Activated CD4-positive, alpha-beta T cell treated with anti-CD3 and anti-CD28 coated beads, Interleukin-10, Interleukin-2, amounts not matched to agents 100 ng/mL and 50 ng/mL, durations not matched to agents 16 hours and 8 hours (primary cell): ENCODE data around the gene LRIG1.

Experiments
- DNase-seq: peaks from one replicate; pipeline ENCODE4 v3.0.0-alpha.2; 2020

LRIG1 gene

DNA sequence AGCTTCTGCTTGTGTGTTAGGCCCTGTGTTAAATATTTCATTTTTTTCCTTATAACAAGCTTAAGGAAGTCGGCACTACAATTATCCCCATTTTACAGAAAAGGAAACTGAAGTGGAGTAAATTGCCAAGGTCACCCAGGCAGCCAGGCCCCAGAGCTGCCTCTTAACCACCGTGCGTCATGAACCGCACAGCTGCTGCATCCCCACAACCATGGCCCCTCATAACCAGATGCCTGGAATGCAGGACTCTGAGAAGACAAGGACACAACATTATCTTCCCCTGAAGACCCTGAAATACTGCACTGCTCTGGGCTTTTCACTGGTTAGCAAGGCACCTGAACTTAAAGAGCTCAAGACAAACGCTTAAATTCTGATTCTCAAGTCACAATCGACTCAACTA, 14.6 kb downstream of the LRIG1 start:
- DNase-seq: no peak

DNA sequence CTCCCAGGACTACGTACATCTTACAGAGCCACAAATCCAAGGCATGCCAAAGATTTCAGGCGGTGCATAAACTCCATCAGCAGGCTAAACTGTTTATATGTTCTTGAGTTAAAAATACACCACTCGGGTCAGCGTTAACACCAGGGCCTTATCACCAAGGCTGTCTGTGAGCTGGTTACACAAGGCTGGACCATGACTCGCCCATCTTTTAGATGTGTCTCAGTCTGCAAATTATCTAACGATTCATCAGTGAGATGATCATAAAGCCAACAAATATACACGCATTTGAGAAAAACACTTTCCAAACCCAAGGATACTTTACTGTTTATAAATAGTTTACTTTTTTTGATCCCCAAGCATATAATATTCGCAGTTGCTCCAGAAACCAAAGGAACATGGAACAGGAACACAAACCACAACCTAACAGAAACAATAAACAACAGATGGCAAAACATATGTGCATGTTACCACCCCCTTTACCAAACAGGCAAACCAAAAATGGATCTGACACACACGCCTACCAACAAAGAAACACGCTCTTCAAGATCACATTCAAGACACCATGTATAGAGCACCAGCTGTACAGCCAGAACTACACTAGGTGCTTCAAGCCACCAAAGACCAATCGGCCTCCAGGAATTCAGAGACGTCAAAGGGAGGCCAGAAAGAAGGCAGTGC, 15.4 kb downstream of the LRIG1 start:
- DNase-seq: no peak

DNA sequence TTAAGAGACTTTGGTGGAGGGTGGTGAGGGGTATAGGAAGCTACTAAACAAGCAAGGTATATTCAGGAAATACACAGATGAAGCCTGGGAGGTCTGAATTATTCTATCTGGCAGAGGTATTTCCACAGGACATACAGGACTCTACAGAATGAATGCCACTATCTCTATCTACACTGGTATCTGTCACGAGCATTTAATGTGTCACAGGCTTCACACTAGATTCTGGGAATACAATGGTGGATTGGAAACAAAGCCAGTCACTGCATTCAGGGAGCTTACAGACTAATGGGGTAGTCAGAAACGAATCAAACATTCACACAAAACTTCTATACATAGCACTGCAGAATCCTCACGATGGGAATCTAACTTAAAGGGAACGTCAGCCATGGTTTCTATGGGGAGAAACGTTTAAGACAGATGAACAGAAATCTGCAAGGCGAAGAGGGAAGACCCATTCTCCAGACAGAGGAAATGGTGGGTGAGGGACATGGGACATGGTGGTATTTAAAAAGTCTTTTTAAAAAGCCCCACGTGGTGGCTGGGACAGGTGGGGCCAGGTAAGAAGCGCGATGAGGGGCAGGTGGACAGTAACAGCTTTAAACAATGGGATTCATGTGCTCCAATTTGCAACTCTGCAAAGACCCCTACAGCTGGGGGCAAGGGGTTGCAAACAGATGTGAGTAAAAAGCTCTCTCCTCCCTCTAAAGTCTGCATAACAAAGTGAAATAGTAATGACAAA, 16.5 kb downstream of the LRIG1 start:
- DNase-seq: no peak

DNA sequence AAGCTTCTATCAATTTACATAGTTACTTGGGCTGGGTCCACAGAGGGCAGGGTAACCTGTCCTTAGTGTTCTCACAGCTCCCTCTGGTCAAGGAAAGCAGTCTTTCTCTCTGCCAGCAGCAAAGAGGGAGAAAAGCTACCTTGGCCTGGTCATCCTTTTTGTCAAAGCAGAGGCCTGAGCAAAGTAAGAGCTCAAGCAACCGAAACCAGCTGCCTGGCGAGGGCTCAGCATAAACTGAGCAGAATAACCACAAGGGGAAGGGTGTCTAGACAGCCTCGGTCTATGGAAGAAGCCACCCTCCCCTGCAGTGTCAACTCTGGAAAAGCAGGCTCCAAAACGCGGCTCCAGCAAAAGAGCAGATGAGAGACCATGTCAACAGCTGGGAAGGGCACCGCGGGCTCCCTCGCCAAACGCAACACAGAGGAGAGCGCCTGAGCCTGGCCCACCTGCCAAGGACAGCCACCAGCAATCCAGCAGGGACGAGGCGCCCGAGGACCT, 17.4 kb downstream of the LRIG1 start:
- peak; percentile 61 for DNase-seq

DNA sequence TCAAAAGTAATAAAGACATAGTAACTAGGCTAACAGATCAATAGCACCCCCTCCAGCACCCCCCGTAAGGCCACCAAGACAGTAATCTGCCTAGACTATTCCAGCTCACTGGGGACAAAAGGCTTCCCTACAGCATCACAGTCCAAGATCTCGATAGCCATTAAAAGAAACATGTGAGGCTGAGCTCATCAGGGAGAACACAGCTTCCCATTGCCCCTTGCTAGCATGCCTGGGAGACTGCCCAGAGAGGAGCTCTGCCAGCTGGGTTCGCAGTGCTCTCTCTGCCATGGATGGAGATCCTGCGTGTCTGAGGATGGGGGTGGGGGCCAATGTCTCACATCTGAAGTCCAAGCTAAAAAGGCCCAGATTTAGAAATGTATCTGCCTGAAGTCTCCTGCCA, 17.8 kb downstream of the LRIG1 start:
- DNase-seq: no peak

DNA sequence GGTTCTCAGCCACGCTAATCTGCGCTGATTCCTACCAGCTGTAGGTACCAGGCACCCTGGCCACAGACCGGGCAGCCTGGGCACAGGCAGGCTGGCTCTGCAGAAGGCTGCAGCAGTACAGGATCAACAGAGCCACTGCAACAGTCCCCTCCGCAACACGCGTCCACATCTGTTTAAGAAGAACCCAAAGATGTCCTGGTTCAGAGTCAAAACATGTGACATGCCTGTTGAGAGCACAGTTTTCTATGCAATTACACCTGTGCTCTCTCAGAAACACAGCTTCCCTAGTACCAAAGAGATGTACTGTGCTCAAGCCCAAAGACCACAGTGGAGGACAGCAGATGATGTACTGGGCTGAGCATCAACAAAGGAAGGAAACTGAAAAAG, 18.8 kb downstream of the LRIG1 start:
- no peak for DNase-seq

DNA sequence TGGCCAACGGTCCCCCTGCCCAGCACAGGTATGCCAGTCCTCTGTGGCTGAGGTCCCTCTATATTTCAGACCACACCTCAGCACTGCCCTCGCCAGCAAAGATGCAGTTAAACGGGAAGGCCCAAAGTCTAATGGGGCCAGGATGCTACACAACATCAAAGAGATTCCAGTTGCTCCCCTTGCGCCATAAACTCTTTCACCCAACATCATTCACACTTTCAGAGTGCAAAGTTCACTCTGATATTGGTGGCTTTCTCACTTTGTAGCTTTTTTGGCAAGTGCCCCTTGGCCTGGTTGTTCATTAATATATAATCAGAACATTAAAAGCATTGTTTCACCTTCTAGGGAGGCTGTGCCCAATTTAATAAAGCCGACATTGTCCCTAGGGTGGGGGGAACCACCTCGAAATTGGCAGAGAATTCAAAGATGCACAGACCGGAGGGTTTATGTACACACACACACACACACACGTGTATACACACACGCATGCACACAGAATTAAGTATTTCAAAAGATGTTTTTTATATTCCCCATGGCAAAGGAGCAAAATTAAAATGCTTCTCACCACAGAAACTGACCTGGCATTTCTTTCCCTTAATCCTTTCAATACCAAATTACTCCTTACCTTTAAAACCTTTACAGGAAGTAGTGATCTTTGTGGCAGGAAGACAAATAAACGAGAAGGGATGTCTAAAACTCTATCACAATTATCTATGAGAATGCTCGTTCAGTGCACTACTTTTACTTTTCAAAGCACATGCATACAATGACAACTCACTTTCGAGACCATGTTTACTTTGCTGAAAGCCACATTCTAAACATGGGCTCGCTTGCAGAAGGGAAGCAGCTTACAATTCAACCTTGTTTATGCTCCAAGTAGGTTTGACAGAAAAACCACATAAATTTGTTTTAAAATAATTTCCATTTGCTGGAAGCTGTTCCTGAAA, 19.5 kb downstream of the LRIG1 start:
- DNase-seq: peak; percentile 67

DNA sequence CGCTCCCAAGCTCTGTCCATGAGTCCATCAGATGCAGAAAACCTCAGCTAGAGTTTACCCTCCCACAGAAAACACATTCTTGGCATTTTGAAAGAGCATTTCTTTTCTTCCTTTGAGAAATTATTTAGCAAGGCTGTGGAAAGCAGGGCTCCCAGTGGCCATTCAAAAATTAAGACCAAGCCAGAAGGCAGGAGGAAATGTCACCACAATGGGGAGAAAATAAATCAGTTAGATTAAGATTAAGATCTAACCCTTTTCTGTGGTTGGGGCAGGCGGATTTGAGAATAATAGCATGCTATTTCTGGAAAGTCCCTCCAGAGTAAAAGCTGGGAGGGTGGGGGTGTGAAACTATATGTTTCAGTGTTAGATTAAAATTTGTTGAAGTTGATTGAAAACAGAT, 20.2 kb downstream of the LRIG1 start:
- DNase-seq: peak; percentile 90

DNA sequence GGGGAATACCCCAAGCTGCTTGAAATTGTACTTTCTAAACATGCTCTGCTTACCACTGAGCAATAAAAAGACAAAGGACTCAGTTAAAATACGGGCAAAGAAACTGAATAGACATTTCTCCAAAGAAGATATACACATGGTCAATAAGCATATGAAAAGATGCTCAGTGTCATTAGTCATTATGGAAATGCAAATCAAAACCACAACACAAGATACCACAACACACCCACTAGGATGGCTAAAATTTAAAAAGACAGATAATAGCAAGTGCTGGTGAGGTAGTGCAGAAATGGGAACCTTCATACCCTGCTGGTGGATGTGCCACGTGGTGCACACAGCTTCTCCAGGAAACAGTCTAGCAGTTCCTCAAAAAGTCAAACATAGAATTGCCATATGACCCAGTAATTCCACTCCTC, 21.3 kb downstream of the LRIG1 start:
- DNase-seq: peak; percentile 76

DNA sequence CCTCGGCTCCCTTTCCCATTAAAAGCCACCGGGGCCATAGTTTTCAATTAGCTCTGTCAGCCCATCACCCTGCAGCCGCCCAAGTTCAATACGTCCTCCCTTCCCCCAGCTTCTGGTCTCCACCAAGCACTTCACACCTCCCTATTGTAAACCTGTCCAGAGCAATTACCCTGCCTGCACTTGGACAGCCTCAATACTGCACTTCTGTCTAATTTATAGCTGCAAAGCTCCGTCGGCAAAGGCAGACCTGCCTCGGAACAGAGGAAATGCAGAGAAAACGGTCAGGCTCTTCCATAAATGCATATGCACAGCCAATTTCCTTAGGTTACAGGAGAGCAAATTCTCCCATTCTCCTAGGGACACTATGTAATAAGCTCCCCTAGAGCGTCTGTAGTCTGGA, 21.9 kb downstream of the LRIG1 start:
- no peak for DNase-seq

DNA sequence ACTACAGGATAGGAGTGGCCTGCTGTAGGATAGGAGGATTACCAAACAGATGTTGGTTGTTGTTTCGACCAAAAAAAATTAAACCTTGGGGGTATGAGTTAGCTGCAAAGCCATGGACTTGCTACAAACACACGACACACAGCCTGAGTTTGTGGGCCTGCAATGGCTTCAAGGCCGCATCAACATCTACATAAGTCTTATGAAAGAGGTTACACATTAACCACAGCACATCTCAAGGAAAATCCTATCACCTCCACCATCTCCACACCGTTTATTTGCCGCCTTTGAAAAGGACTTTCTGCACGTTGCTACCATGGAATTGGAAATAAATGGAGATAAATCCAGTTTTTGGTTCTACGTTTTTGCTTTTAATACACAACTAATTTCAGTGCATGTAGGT, 23.0 kb downstream of the LRIG1 start:
- no peak for DNase-seq

DNA sequence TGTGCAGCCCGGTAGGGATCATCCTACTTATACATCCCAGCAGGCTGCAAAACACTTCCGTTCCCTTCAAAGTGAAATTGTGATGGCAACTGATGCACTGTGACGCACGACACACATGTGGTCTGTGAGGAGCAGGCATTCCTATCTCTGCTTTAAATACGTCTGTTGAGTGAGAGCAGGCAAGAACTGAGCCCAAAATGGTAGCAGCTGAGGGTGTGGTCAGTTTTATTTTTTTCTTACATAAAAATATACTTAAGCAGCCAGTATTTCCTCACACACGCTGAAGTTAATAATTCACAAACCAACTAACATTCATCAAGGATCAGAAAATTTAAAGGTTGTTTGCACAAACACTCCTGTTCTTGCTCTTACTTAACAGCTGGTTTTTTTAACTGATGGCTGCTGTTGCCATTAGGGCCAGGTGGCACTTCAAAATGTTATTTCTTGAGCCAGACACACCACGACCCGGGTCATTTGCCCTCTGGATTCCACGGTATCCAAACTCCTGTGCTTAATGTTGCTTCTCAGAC, 23.9 kb downstream of the LRIG1 start:
- DNase-seq: no peak

DNA sequence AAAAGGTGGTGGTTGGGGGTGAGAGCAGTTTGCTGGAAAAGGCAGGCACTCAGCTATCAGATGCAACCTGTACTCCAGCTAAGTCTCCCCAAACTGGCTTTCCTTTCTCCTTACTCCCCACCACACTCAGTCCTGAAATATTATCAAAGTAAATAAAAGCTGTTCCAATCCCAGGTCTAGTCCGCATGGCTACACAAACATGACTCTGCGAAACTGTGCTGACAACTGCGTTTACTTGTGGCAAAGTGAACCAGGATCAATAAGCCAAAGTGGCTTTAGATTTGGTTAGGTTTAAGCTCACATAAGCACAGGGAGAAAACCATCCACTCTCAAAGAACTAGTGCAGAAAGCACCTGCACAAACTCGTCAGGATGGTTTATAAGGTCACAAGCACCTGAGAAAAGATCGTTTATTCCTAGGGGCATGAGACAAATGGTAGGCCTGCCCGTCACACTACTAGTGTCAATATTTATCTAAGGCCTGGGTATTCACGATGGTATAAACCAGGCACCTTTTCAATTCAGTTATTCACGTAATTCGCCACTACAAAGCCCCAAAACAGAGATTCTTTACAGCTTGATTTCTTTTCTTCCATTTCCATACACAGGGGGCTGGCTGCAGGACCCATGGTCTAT, 25.3 kb downstream of the LRIG1 start:
- DNase-seq: no peak

DNA sequence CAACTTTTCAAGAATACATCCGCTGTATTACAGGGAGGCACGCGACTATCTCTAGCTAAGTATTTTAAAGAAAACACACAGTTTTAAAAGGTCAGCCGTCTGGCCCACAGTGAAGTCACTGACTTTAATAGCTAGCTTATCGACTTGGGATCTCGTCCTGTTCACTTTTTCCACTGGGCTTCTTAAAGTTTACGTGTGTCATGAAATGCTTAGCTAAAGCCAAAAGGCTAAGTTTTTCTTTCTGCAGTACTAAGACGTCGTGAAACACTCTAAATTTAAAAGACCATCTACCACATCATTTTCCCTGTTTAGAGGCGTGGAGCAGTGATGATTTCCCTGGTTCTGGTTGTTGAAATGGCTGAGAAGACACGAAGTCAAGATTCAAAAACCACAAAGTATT, 27.1 kb downstream of the LRIG1 start:
- DNase-seq: peak; percentile 41

DNA sequence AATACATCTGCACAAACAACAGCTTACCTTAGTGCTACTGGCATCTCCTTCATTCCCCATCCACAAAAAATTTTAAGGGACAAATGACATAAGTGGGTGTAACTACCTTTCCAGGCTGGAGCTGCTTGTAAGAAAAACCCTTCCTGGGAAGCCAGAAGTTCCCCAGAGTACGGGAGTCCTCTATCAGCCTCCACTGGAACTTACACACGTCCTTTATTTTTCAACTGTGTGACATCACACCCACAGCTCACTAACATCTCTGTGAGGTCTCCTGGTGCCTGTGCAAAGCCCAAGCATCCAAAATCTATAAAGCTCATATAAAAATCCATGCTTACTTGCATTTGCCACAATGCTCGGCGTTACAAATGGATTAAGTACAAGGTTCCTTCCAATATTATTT, 27.6 kb downstream of the LRIG1 start:
- peak; percentile 33 for DNase-seq

DNA sequence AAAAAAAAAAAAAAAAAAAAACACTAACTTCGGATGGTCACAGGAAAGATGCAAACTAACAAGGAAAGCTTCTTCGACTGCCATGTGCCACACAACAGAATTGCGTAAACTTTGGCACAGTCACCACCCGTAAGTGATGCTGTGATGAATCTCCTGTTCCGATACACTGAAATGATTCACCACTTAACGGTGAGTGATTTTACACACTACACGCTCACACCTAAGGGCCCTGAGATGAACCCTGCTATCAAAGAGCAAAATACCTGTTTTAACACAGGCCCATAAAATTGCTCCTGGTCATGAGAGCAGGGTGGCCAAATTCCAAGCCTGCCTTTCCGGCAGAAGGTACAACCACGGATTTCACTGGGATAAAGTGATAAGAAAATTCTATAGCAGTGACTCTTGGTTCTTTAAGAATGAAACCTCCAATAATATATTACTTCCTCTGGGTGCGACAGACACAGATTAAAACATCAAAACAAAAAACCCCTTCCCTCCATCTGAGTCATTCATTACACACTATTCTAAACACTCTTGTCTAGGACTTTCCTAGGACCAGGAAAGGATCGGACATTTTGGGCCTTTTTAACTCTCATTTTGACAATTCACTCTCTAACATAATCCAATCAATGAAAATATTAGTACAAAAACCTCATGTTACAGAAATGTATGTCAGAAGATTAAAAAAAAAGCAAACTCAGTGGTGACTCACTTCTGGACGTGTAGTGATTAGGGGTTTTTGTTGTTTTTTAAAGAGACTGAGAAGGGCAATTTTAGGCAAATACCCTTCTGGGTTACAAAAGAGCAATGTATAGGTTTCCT, 28.3 kb downstream of the LRIG1 start:
- peak; percentile 94 for DNase-seq

DNA sequence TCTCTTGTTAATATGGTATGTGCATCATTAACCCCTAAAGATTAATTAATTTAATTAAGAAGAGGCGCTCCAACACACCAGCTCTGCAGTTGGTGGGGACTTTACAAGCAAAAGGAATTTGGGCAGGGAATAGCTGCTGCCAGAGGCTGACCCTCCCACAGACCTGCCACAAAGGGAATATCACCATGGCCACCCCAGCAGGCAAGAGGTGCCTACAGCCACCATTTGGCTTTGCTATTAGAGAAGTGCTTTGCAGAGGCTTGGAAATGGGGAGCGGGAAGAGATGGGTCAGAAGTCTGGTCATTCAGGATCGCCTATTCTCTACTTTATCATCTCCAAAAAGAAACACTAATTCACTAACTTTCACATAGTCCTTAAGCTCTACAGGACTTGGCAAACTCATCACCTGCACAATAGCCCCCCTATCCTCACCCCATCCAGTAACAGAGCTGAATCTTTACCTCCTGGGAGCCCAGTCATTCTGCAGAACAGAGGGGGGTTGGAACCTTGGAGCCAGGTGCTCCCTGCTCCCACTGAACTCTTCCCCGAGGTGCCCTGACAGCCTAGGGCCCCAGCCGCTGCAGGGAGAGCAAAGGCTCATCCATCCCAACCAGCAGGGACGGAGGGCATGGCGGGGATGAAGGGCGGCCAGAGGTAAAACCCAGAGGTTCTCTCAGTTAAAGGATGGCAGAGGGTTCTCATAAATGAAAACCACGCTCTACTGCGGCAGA, 29.7 kb downstream of the LRIG1 start:
- no peak for DNase-seq

DNA sequence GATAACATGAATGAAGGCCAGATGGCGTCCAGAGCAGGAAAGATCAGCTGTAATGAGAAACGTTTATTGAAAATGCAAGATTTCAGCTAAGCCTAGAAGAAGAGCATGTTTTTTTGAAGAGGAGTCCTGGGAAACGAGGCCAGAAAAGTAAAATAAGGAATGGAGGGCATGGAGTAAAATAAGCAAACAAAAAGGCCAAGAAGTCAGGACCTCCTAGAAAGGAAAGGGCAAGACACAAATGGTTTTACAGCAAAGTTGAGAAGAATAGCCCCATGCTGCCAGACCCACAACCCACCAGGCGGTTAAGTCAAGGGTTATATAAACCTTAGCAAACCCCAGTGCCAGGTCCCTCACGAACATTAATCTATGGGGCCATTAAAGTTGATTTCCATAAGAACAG, 30.5 kb downstream of the LRIG1 start:
- DNase-seq: no peak

DNA sequence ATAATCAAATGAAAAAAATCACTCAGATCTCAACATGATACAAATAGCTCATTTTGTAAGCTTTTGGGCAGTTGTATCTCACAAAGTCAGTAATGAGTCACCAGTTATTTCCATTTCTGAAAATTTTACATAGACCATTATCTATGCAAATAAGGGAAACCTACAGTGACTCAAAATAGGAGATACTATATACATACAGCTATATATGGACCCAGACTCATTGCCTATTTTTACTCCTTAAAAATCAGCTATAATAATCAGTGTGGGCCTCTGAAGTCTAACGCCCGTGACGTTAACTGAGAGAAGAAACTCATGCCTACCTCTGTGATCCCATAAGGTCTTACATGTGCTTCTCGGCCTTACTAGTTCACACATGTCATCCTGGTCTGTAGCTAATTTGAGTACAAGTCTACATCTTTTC, 31.6 kb downstream of the LRIG1 start:
- peak; percentile 87 for DNase-seq

DNA sequence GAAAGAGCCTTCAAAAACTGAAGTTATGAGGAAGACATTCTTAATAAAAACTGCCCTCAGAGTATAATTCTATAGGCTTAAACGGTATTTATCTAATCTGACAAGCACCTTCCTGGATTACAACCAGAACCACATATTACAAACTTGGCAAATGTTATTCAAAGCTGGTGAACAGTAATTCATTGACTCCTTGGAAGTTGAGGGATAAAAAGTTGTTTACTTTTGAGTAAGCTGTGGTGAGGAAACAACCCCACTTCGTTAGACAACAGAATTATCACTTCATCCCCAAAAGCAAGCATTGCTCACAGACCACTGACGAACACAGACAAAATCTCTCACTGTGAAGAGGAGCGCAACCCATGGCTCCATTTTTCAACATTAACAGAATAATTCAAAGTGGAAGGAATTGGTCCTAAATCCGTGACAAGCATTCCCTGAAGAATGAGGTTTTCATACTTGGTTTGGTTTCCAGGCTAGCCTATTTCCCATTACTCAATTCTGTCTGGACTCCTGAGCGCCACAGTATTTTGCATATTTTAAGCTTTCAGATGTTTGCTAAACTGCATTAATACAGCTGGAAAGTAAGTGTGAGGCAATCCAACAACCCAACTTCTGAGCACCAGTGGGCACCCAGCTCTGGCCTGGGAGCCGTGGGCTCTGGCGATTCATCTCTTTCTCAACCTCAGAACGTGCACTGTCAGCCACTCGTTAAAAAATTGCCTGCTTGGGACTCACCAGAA, 32.7 kb downstream of the LRIG1 start:
- peak; percentile 77 for DNase-seq
